NCI-H128 (cell line): ENCODE measurements around the gene TIGIT.
"Not testable (repeated sequence)": the region's sequence is repeated elsewhere in the genome, so short reads cannot be mapped to it uniquely, and the experiment has no call there.

Source experiments
- DNase-seq: peaks from one replicate; lab custom pipeline; 2025; ENCODE audit not compliant: unreplicated experiment; lab: John Stamatoyannopoulos, UW

Gene TIGIT

GRCh38 chr3:114293838-114294535 lies at the start of gene TIGIT:
Gene TIGIT, plus strand, starts transcription at chr3:114294028. Its CDS starts 34 bp downstream, at chr3:114294062.
- no peak for DNase-seq

GRCh38 chr3:114252954-114253353 lies 40.9 kb upstream of the TIGIT start:
- no peak for DNase-seq

DNA sequence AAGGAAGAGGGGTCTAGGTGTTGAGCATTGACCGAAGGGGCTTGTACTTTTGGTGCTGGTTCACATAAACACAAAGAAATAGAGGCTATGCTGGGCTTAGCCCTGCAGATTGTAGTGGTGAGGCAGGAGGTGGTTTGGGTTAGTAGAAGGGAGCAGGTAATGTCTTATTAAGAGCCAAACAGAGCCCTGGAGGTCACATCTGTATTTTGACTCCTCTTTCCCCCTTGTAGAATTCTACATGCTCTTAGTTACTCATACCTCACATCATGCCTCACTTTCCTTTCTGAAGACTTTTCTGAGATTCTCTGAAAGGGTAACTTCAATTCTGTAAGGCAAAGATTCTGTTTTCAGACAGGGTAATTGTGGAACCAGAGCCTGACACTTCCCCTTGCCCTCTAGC lies 40.3 kb upstream of the TIGIT start:
- DNase-seq = no peak

GRCh38 chr3:114259566-114259965 lies 34.3 kb upstream of the TIGIT start:
- no peak for DNase-seq

DNA sequence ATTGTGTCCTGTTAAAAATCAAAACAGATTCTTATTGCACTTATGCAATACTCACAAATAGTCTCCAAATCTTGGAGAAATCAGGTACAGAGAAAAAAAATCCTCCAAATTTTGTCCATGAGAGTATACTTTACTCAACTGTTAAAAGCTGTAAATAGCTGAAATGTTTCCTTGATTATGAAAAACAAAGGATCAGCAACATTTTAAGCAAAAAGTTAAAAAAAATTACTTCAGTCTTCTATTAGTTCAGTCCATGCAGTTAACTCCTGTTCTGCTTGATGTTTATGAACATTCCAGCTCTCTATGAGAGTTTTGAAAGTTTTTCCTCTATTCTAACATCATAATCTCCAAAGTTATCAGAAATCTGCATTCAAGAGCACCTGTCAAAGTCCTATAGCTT lies 33.7 kb upstream of the TIGIT start:
- DNase-seq = no peak

- no peak for DNase-seq
These were observed 23.8 kb upstream of the TIGIT start for GRCh38 chr3:114270019-114270418.

- no peak for DNase-seq
These were observed 21.6 kb upstream of the TIGIT start for GRCh38 chr3:114272271-114272670.

GRCh38 chr3:114274929-114275328 lies 18.9 kb upstream of the TIGIT start:
- no peak for DNase-seq

DNA sequence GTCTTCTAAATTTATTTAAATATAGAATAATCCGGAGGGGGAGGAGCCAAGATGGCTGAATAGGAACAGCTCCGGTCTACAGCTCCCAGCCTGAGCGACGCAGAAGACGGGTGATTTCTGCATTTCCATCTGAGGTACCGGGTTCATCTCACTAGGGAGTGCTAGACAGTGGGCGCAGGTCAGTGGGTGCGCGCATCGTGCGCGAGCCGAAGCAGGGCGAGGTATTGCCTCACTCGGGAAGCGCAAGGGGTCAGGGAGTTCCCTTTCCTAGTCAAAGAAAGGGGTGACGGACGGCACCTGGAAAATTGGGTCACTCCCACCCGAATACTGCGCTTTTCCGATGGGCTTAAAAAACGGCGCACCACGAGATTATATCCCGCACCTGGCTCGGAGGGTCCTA lies 17.0 kb upstream of the TIGIT start:
- DNase-seq = not testable (repeated sequence)

DNA sequence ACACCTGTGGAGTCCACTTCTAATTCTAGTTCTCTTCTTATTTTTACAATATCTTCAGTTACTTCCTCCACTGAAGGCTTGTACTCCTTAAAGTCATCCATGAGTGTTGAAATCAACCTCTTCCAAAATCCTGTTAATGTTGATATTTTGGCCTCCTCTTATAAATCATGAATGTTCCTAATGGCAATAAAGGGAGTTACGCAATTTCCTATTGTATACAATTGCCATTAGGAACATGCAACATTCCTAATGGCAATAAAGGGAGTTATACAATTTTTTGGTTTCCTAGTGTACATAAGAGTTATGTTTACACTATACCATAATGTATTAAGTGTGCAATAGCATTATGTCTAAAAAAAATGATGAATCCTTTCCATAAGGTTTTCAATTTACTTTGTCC lies 9.2 kb upstream of the TIGIT start:
- no peak for DNase-seq

DNA sequence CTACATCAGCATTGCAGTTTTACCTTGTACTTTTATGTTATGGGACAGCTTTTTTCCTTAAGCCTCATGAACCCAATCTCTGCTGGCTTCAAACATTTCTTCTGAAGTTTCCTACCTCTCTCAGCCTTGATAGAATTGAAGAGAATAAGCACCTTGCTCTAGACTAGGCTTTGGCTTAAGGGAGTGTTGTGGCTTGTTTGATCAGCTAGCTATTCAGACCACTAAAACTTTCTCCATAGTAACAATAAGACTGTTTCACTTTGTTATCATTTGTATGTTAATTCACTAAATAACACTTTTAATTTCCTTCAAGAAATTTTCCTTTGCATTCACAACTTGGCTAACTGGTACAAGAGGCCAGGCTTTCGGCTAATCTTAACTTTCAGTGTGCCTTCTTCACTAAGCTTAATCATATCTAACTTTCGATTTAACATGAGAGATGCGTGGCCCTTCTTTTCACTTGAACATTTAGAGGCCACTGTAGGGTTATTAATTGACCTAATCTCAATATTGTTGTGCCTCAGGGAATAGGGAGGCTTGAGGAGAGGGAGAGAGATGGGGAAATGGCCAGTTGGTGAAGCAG lies 8.1 kb upstream of the TIGIT start:
- DNase-seq = no peak

DNA sequence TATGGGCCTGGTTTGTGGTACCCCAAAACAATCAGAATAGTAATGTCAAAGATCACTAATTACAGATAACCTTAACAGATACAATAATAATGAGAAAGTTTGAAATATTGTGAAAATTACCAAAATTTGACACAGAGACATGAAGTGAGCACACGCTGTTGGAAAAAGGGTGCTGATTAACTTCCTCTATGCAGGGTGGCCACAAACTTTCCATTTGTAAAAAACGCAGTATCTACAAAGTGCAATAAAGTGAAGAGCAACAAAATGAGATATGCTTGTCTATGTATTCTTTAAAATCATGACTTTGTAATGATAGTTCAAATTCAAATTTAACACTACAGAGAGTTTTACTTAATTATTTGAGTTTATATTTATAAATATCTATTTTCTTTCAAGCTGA lies 7.6 kb upstream of the TIGIT start:
- no peak for DNase-seq

GRCh38 chr3:114290911-114291901 lies 2.6 kb upstream of the TIGIT start:
- DNase-seq = no peak

GRCh38 chr3:114294940-114295480 lies 1.2 kb downstream of the TIGIT start:
- no peak for DNase-seq

- no peak for DNase-seq
These were observed 2.1 kb downstream of the TIGIT start for GRCh38 chr3:114295946-114296345.

- DNase-seq = no peak
These were observed 5.6 kb downstream of the TIGIT start for GRCh38 chr3:114299421-114299820.

- DNase-seq = no peak
These were observed 6.3 kb downstream of the TIGIT start for GRCh38 chr3:114299941-114300624.

- no peak for DNase-seq
These were observed 13.5 kb downstream of the TIGIT start for GRCh38 chr3:114307222-114307830.

- DNase-seq = no peak
These were observed 14.0 kb downstream of the TIGIT start for GRCh38 chr3:114307832-114308231.

DNA sequence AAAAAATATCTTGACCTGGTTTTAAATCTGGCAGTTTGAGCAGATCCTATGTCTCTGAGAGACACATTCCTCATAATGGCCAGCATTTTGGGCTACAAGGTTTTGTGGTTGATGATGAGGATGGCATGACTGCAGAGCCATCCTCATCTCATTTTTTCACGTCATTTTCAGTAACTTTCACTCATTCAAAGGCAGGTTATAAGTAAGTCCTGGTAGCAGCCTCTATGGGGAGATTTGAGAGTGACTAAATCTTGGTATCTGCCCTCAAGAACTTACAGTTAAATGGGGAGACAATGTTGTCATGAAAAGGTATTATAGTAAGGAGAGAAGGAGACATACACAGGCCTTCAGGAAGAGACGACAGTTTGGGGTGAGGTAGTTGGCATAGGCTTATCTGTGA lies 14.5 kb downstream of the TIGIT start:
- DNase-seq = no peak
